GM21367 (cell line): ENCODE data around the gene BICC1.
"Not testable (repeated sequence)": the region's sequence is repeated elsewhere in the genome, so short reads cannot be mapped to it uniquely, and the experiment has no call there.

Source experiments
- ATAC-seq: cut with Tn5 transposase; IDR thresholded peaks from one replicate; pipeline ENCODE4 v1.9.1; 2021; ENCODE audit not compliant: unreplicated experiment

Gene BICC1

DNA sequence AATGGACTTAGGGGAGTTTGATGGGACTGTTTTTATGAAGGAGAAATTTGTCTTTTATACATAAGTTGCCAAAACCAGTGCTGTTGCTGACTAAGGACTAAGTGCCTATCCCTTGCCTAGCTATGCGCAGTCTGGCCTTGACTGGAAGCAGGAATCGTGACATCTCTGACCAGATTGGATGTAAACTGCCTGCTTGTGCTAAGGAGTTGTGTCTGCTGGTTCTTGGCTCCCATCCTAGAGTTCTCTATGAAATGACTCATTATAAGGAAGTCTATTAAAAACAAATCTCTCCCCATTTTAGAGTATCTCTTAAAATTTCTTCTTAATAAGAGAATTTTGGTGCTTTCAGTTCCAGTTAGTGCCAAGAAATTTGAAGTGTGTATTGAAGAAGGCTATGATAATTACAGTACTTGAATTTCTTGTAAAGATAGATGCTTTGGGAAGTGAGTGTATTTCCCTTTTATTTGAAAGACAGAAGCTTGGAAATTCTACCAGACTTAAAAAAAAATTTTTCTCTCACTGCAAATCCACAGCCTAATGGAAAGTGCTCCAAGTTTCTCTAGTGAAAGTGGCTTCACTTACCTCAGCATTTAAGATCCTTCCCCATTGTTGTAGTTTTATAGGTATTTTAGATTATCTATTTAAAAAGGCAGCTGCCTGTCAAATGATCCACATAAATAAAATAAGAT, 77.6 kb downstream of the BICC1 start:
- no peak for ATAC-seq

DNA sequence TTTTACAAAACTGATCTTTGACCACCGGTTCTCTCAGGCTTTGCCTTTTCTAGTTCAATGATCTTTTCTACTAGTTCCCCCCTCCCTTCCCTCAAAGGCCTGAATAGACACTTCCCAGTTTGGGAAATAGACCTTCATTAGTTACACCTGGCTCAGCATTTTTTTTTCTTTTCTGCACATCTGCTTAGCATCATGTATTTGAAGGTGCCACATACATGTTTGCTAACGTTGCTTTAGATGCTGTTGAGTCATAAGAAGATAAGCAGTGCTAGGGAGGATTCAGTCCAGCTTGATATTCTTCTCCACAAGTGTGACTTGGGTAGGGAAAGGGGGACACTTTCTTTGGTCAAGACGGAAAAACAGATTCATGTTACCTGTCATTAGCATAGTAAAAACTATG, 78.3 kb downstream of the BICC1 start:
- no peak for ATAC-seq

DNA sequence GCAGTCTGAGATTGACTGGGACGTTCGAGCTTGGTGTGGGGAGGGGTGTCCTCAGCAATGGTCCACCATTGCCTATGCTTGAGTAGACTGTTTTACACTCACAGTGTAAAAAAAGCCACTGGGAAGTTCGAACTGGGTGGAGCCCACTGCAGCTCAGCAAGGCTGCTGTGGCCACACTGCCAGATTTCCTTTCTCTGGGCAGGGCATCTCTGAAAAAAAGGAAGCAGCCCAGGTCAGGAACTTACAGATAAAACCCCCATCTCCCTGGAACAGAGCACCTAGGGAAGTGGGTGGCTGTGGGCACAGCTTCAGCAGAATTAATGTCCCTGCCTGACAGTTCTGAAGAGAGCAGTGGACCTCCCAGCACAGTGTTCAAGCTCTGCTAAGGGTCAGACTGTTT, 80.3 kb downstream of the BICC1 start:
- no peak for ATAC-seq

DNA sequence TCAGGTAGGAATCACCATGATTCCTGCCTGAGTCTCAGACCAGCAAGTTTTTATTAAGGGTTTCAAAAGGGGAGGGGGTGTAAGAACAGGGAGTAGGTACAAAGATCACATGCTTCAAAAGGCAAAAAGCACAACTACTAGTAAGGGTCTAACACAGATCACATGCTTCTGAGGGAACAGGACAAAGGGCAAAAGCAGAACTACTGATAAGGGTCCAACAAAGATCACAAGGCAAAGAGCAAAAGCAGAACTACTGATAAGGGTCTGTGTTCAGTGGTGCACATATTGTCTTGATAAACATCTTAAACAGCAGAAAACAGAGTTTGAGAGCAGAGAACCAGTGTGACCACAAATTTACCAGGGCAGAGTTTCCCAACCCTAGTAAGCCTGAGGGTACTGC, 84.5 kb downstream of the BICC1 start:
- not testable (repeated sequence) for ATAC-seq

GRCh38 chr10:58599927-58600553, 87.4 kb downstream of the BICC1 start:
- no peak for ATAC-seq

GRCh38 chr10:58608351-58608750, 95.7 kb downstream of the BICC1 start:
- ATAC-seq = no peak

DNA sequence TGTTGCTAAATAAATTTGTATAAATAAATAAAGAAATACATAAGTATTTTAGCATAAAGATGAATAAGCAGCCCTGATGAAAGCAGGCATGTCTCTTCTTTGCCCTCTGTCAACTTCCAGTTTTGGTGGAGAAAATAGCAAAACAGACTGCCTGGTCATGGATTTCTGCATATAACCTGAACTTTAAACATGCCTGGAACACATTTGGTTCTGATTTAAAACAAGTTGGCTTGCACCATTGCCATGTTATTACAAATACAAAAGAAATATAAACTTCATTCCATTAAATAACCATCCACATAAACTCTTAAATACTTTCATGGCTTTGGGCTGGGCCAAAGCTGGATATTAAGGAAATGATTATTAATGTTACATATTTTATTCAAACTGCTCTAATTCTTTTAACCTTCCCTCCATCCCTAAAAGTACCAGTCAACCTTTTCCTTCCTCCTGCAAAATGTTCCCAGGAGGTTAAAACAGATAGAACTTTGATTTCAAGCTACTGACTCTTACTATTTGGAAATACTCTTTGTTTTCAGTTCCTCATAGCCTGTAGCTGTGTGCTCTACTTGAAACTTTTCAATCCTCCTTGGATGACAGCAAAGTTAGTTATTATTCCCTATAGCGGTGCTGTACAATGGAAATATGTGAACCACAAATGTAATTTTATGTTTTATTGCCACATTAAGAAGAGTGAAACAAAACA, 96.3 kb downstream of the BICC1 start:
- no peak for ATAC-seq

- ATAC-seq = no peak
Measured at GRCh38 chr10:58609532-58610150, 97.0 kb downstream of the BICC1 start.

DNA sequence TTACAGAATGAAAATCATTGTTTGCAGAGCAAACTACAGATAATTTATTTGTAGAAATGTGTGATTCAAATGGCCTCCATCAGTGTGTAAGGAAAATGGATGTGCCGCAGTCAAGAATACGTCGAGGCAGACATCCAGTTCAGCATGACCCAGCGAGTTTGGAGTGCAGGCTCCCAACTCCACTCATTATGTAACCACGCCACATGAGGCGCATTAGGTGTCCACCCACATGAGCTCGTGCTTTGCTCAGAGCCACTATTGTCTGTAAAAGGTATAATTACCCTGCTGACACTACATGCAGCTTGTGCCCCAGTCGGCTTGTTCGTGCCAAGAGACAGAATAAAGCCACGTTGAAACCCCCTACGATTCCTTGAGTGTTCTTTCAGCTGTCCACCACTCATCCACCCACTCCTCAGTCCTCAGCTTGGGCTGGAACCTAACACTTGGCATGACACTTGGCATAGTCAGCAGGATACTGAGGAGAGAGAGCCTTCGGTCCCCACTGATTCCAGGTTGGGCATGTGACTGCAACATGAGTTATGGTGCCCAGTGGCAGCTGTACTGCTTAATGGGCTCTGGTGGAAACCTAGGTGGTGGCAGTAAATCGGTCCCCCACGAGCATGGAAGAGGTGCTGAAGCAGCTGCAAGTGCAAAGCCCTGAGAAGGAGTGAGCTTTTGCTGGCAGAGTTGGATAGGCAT, 102.7 kb downstream of the BICC1 start:
- no peak for ATAC-seq

DNA sequence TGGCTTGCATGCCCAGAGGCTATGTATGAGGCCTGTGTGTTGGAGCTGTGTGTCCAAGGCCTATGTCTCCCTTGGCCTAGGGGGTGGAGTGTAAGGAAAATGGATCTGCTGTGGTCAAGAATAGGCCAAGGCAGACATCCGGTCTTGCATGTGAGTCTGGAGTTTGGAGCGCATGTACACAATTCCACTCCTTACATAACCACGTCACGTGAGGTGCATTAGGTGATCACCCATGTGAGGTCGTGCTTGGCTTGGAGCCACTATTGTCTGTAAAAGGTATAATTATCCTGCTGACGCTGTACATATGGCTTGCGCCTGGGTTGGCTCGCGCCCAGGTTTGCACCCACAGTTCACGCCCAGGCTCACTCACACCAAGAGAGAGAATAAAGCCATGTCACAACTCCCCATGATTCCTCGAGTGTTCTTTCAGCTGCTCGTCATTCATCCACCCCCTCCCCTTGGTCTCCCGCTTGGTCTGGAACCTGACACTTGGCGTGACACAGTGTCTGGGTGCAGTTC, 105.5 kb downstream of the BICC1 start:
- no peak for ATAC-seq

DNA sequence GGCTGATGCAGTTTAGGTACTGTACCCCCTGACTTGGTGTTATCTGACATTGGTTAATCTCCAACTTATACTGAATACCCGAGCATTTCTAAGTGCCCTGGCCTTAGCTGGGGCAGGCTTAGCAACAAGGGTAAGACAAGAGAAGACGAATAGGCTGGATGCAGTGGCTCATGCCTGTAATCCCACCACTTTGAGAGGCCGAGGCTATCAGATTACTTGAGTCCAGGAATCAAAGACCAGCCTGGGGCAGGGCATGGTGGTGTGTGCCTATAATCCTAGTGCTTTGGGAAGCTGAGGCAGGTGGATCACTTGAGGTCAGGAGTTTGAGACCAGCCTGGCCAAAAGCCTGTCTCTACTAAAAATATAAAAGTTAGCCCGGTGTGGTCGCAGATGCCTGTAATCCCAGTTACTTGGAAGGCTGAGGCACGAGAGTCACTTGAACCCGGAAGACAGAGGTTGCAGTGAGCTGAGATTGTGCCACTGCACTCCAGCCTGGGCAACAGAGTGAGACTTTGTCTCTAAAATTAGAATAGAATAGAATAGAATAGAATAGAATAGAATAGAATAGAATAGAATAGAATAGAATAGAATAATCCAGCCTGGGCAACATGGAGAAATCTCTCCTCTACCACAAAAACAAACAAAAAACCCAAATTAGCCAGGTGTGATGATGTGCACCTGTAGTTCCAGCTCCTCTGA, 108.9 kb downstream of the BICC1 start:
- no peak for ATAC-seq

DNA sequence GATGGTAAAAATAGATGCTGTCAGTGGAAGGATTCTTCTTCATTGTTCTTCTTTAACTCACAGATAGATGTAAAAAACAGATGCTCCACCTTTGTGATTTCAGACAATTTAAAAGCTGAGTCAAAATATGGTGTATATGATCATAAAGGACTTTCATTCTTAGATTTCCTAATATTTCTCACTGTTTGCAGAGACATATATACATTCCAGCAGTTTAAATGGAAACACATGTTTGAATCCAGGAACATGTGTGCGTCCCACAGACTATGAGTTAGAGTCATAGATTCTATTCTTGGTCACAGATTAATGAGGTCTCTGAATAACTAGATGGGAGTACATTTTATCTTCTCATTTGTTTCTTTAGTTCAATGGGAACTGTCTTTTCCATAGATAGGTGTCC, 109.6 kb downstream of the BICC1 start:
- no peak for ATAC-seq

GRCh38 chr10:58625070-58625469, 112.4 kb downstream of the BICC1 start:
- ATAC-seq = no peak

- ATAC-seq = no peak
Measured at GRCh38 chr10:58627392-58627791, 114.7 kb downstream of the BICC1 start.

GRCh38 chr10:58631715-58632114, 119.0 kb downstream of the BICC1 start:
- ATAC-seq = no peak

DNA sequence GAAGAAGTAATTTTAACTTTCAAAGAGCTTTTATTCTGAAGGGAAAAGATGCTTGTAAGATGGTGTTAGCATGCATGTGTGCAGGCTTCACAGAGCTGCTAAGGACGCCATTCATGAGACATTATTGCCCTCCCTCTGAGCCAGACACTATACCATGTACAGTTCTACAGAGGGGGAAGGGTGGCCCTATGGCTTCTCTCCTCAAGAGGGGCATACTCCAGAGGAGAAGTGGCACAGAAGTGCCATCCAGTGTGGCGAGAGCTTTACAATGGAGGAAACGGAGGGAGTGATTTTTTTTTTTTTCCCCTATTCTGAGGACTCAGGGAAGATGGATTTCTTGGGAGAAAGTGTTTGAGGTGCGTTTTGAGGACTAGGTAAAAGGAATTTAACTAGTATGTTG, 119.5 kb downstream of the BICC1 start:
- no peak for ATAC-seq

- no peak for ATAC-seq
Measured at GRCh38 chr10:58637352-58637751, 124.7 kb downstream of the BICC1 start.

DNA sequence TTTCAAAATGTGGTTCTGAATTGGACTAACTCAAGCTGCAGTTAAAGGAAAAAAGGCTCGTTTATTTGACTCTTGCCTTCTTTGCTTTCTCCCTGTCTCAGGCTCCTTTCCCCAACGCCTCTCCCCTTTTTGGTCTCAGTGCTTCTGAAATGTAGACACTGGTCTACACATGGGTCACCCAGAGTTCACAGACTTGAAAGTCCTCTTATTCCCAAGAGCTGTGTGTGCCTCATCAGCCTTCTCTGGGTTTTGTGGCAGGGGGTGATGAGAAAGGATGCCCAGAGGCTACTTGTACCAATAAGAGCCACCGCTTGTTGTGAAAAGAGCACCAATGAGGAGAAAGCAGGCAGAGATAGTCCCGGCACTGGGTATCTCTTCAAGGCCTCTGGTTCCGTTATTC, 125.7 kb downstream of the BICC1 start:
- ATAC-seq = no peak

DNA sequence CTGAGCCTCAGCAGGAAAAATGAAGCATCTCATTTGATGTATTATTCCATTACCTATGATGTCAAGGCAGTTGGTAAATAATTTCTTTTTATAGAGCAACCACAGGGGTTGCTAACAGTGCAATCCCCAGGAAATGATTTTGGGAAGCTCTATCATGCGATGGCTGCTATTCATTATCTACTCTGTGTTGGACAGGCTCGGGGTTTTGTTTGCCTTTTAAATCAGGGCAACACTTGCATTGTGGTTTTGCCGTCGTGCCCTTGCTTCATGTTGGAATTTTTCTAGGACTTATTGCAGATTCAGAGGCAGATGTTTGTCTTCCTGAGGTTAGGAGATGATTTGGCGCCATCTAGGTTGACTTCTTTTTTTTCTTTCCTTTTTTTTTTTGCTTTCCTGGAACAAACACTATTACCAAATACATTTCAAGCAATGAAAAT, 128.4 kb downstream of the BICC1 start:
- ATAC-seq = no peak

DNA sequence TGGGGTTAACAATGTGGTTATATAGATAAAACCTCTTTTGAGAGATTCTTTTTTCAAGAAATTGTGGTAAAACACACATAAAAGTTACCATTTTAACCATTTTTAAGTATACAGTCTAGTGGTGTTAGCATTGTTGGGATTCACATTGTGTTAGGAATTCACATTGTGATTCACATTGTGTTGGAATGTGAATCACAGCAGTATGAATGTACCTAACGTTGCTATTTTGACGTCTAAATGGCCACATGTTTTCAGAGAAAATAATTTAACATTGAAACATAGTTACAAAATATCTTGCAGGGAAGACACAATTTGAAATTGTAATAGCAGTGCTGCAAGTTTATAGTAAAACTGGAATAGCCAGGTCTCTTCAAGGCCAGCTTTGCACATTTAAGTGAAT, 129.0 kb downstream of the BICC1 start:
- ATAC-seq = no peak
